GM23338 (cell line): Measurements from ENCODE around the gene FXYD5. TPM values are rescaled to one million over a fixed set of nuclear protein-coding genes. Genes with fewer than 3 reads are reported as not detected.

ENCODE experiments used
- CREB1 ChIP-seq: fragments of 250-450 bp; sonication (Bioruptor Pico); IDR thresholded peaks from 2 replicates; pipeline ENCODE4 v1.5.0; 2020; ENCODE audit warnings: low read depth, mild to moderate bottlenecking, moderate library complexity
- CTCF ChIP-seq, 2 experiments: fragments of 200-600 bp in 1 of 2; sonication (generic) in 1 of 2; conservative IDR thresholded peaks; 2 replicates each; pipeline versions ENCODE4 v1.5.1 to v1.6.1; 2016 to 2017; ENCODE audit warnings: antibody characterized with exemption in 2 of 2, low read depth in 2 of 2, mild to moderate bottlenecking in 2 of 2, moderate library complexity in 1 of 2
- EZH2 ChIP-seq: fragments of 200-600 bp; sonication (generic); IDR thresholded peaks from one replicate; pipeline ENCODE4 v1.8.0; 2017; ENCODE audit warnings: antibody characterized with exemption, mild to moderate bottlenecking, low read depth; ENCODE audit not compliant: unreplicated experiment
- JUNB ChIP-seq: IDR thresholded peaks from one replicate; pipeline ENCODE4 v1.6.1; 2016; ENCODE audit warnings: antibody characterized with exemption; ENCODE audit not compliant: unreplicated experiment
- REST ChIP-seq: IDR thresholded peaks from one replicate; pipeline ENCODE4 v1.6.1; 2018; ENCODE audit warnings: antibody characterized with exemption; ENCODE audit not compliant: unreplicated experiment
- STAT1 ChIP-seq: IDR thresholded peaks from one replicate; pipeline ENCODE4 v1.6.1; 2016; ENCODE audit warnings: antibody characterized with exemption; ENCODE audit not compliant: unreplicated experiment
- ZNF331 ChIP-seq: fragments of 250-450 bp; sonication (Bioruptor Pico); IDR thresholded peaks from 2 replicates; pipeline ENCODE4 v1.5.0; 2020; ENCODE audit warnings: low read depth, mild to moderate bottlenecking, moderate library complexity
- ZNF462 ChIP-seq: fragments of 250-450 bp; sonication (Bioruptor Pico); IDR thresholded peaks from 2 replicates; pipeline ENCODE4 v1.5.0; 2020; ENCODE audit warnings: mild to moderate bottlenecking, moderate library complexity
- polyA plus RNA-seq: library from polyadenylated mRNA; unstranded; fragments of >200 nt; fragmentation: Nextera tagmentation; extraction: Ambion mirVana; gene quantifications from 2 replicates; pipeline ENCODE4 v1.2.1, GENCODE V29; 2016
- total RNA-seq: library from RNA; depleted of rRNA; stranded (reverse); fragments of >200 nt; shearing (Covaris generic); gene quantifications from 2 replicates; pipeline ENCODE4 v1.2.3, GENCODE V29; 2014
- TF ChIP-seq, protein P1 (sequence below): IDR thresholded peaks from 2 replicates; pipeline ENCODE4 v1.6.1; 2016; ENCODE audit warnings: antibody characterized with exemption

Gene FXYD5
- total and polyA plus RNA-seq, 2 experiments from 2014 or later: 97.7 to 233 TPM

GRCh38 chr19:35119091-35119490, 35.4 kb upstream of the FXYD5 start (continued):
- TF ChIP-seq ZNF462 (CRISPR knock-in tag): no peak
- TF ChIP-seq STAT1: no peak
- TF ChIP-seq, protein P1, sequence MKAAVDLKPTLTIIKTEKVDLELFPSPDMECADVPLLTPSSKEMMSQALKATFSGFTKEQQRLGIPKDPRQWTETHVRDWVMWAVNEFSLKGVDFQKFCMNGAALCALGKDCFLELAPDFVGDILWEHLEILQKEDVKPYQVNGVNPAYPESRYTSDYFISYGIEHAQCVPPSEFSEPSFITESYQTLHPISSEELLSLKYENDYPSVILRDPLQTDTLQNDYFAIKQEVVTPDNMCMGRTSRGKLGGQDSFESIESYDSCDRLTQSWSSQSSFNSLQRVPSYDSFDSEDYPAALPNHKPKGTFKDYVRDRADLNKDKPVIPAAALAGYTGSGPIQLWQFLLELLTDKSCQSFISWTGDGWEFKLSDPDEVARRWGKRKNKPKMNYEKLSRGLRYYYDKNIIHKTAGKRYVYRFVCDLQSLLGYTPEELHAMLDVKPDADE: no peak
- no peak for TF ChIP-seq REST
- TF ChIP-seq ZNF331 (CRISPR knock-in tag): no peak
- TF ChIP-seq EZH2: no peak
- TF ChIP-seq CTCF (conservative IDR thresholded peaks at IDR 0.05; ENCODE audit: low read depth in 2 of 2): no peak
- TF ChIP-seq JUNB: no peak
- TF ChIP-seq CREB1: no peak
